Activated CD4-positive, alpha-beta T cell treated with anti-CD3 and anti-CD28 coated beads, Interleukin-10, Interleukin-2, amounts not matched to agents 100 ng/mL and 50 ng/mL, durations not matched to agents 16 hours and 8 hours (primary cell): Measurements from ENCODE around the gene PRKCQ.

Experiments used
- DNase-seq: peaks from one replicate; pipeline ENCODE4 v3.0.0-alpha.2; 2020

The PRKCQ gene

GRCh38 chr10:6518791-6519429 is 61.2 kb downstream of the PRKCQ start:
- DNase-seq: peak; percentile 49

DNA sequence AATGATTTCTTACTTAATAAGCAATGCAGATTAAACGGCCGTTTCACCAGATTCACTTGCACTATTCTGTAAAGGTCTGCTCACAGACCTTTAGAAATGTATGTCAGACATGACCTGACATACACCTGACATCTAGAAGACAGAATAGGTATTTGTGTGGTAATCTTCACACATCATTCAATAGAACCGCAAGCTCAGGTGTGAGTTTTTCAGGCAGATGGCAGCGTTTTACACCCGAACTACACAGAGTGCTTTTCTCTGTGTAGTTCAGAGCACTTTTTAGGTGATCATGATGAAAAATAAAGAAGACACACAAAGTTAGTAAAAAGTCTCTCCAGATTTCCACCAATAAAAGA is 63.2 kb downstream of the PRKCQ start:
- DNase-seq: no peak

GRCh38 chr10:6516281-6516928 is 63.7 kb downstream of the PRKCQ start:
- no peak for DNase-seq

GRCh38 chr10:6514844-6515780 is 65.0 kb downstream of the PRKCQ start:
- DNase-seq: no peak

- DNase-seq: no peak
Observed at GRCh38 chr10:6514180-6514579, 65.9 kb downstream of the PRKCQ start.

DNA sequence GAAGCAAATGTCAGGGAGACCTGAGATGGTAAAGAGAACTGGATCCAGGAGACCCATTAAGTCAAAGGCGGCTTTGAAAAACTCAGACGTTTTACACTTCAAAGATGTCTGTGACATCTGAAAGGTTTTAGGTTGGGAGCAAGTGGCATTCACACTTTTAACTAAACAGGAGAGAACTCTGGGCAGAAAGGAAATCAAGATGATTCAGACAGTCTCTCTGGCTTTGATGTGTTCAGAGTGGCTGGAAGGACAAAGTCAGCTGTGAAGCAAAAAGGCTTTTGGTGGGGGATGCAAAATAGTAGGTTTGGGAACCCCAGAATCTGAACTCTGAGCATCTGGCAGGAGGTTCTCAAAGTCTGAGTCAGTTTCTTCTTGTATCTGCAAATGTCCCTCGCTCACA is 66.6 kb downstream of the PRKCQ start:
- peak; percentile 81 for DNase-seq

DNA sequence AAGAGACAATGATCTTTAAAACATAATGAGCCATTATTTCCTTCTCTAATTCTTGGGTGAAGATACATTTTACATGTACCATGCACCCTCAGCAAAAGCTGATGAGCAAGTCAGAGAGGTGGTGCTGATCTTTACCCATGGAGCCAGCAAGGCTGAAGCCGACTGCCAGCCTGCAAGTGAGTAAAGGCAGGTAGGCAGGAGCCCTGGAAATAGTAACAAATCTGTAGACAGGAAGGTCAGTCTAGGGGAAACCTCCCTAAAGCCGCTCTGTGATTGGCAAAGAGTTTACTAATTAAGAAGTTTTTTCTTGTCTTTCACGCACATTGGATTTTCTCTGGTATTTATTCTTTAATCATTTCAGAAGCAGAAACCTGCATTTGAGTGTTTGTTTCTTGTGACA is 67.9 kb downstream of the PRKCQ start:
- no peak for DNase-seq

DNA sequence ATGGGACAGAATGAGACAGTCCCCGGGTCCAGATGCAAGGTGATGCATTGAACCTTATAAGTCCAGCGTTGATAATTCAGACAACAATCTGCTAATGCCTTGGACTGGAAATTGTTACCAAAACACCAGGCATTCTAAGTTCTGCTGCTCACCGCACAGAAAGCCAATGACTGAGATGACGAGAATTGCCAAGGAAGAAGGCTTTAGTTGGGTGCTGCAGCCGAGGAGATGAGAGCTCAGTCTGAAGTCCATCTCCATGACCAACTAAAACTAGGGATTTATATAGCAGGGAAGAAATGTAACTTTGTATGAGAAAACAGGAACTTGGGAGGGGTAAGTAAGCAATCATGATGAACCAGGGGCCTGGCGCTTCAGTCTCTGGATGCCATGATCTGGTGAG is 68.7 kb downstream of the PRKCQ start:
- no peak for DNase-seq

- DNase-seq: peak; percentile 94
Observed at GRCh38 chr10:6507311-6507710, 72.8 kb downstream of the PRKCQ start.

DNA sequence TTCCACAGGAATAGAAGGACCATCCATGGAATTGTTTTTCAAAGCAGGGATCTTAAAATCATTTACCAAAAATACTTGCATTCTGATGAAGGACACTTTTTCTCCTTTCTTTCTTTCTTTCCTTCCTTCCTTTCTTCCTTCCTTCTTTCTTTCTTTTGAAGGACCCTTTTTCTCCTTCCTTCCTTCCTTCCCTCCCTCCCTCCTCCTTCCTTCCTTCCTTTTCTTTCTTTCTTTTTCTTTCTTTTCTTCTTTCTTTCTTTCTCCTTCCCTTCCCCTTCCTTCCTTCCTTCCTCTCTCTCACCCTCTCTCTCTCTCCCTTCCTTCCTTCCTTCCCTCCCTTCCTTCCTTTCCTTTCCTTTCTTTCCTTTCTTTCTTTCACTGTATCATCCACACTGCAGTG is 74.8 kb downstream of the PRKCQ start:
- DNase-seq: no peak

- DNase-seq: peak; percentile 23
Observed at GRCh38 chr10:6504296-6504695, 75.8 kb downstream of the PRKCQ start.

DNA sequence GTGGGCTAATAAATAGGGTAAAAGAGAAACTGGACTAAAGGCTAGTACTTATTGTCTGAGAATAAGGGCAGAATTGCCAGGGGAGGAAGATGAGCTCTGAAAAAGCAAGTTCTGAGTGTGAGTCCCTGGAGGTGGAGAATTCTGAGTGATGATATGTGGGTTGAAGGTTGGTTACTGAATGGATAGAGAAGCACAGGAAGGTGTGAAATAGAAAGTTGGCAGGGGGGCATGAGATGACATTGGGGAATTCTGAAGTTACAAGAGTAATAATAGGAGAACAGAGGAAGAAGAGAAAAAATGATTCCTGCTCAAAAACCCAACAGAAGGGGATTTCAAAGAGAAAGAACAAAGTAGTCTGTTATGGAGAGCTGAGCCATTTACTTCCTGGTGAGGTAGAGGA is 76.9 kb downstream of the PRKCQ start:
- DNase-seq: peak; percentile 28

GRCh38 chr10:6501931-6502330 is 78.1 kb downstream of the PRKCQ start:
- DNase-seq: no peak

- no peak for DNase-seq
Observed at GRCh38 chr10:6499974-6500373, 80.1 kb downstream of the PRKCQ start.

- DNase-seq: peak; percentile 86
Observed at GRCh38 chr10:6498771-6499170, 81.3 kb downstream of the PRKCQ start.

DNA sequence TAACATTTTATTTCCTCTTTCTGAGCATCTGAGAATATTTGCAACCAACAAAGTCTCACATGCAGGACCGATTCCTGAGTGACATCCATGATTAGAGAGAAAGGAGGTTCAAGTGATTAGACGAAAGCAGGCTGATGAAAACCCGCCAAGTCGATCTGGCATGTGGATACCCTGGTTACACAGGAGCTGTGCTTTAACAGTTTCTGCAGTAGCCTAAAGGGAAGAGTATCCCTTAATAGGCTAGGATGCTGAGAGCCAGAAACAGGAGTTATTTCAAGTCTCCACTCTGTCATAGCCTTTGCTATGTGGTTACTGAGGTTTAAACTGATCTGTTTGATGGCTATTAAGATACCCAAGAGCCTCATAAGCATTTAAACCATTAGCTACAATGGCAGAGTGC is 82.5 kb downstream of the PRKCQ start:
- no peak for DNase-seq

DNA sequence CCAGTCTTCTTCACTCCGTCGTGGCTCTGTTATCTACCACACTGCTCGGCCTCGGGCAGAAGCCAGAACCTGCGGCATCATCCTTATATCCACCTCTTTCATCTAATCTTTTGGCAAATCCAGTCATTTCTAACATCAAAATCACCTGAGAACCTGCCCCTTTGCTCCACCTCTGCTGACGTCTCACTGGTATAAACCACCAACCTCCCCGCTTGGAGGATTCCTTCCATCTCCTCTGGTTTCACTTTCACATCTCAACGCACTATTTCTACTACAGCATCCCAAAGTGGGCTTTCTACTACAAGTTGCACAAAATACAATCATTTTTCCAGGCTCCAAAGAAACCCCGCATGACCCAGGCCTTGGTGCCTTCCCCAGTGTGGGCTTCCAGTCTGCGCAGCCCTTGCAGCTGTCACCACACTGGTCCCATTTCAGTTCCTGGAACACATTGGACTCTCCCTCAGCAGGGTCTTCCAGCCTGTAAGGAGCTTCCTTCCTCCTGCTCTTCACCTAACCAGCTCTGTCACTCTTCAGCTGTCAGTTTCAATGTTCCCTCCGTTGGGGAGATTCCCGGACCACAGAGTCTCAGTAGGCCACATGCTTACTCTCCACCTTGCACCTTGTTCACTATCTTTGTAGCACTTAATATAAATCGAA is 85.0 kb downstream of the PRKCQ start:
- DNase-seq: peak; percentile 74

DNA sequence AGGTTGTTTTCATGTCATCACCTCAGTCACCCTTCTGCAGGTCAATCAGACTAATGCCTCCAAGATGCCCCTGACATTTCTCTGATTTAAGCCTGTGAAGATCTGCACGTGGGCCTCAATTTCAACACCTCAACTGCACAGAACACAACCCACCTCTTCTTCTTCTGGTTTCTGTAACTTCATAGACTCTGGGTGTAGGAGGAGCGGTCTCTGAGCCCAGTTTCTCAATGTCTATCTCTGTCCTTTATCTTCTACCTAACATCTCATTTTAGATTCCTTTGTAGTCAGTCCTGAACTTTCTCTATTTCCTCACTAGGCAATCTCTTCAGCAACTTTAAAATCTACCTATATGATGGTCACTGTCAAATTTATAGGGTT is 85.6 kb downstream of the PRKCQ start:
- no peak for DNase-seq

DNA sequence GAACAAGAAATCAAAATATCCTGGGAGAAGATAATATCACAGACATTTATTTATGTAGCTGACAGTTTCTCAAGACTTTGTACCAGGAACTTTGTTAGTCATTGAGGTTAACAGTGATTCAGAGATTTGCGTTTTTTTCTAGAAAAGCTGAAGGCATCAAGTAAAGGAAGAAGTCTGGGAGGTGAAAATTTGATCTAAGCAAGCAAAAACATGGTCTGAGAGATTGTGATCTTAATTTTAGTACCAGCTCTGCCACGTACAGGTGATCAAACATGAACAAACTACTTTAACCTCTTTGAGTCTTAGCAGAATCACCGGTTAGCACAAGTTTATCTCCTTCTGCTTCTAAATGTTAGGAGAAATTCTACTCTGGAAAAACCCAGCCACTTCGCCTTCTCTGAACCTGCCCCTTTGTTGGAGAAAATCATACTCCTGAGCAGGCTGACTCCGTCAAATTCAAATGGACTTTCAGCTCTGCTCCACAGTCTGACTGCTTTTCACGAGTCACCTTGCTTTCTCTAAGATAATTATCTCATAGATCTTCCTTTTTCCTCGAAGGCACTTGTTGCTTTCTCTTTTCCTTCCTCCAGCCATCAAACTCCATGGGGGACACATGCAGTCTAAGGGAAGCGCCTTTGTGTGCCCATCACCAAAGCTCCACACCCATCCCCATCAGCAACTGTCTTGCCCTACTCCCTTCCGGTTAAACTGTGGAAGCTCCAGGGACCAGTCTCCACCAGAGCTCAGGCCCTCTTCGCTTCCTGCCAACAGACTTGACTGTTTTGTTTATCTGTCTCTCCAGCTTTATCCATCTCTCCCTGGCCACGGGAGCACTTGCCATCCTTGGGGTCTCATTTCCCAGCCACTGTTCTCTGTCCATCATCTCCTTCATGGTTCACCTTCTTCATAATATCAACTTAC is 86.3 kb downstream of the PRKCQ start:
- DNase-seq: peak; percentile 78

- DNase-seq: no peak
Observed at GRCh38 chr10:6492896-6493295, 87.2 kb downstream of the PRKCQ start.

- peak; percentile 72 for DNase-seq
Observed at GRCh38 chr10:6491841-6492609, 88.1 kb downstream of the PRKCQ start.

GRCh38 chr10:6490614-6491013 is 89.5 kb downstream of the PRKCQ start:
- no peak for DNase-seq
